ENCODE data around the gene WDR20.

DNA sequence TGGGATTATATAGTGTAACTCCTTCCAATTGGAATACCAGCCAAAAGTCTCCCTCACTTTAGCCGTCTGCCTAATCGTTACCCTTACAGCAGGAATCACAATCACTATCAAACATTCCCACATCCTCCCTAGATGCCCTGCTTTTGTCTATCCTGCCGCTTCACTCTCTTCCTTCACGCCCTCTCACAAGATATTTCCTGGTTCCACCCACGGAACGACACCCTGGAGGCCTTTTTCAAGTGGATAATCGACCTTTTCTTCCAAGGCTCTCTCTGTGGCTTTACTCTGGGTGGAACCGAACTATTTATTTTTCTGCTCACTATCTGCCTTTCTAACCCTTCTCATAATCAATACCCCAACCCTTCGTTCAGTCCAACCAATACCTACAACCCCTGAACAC is 106.4 kb downstream of the WDR20 start:
- TF ChIP-seq, protein P1, sequence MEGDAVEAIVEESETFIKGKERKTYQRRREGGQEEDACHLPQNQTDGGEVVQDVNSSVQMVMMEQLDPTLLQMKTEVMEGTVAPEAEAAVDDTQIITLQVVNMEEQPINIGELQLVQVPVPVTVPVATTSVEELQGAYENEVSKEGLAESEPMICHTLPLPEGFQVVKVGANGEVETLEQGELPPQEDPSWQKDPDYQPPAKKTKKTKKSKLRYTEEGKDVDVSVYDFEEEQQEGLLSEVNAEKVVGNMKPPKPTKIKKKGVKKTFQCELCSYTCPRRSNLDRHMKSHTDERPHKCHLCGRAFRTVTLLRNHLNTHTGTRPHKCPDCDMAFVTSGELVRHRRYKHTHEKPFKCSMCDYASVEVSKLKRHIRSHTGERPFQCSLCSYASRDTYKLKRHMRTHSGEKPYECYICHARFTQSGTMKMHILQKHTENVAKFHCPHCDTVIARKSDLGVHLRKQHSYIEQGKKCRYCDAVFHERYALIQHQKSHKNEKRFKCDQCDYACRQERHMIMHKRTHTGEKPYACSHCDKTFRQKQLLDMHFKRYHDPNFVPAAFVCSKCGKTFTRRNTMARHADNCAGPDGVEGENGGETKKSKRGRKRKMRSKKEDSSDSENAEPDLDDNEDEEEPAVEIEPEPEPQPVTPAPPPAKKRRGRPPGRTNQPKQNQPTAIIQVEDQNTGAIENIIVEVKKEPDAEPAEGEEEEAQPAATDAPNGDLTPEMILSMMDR (IDR thresholded peaks at IDR 0.05; ENCODE audit: extremely low read depth in 1 of 2, insufficient read depth in 1 of 2, low read depth in 1 of 2, low read length in 2 of 2): no peak
- TF ChIP-seq POLR2AphosphoS5 (IDR thresholded peaks at IDR 0.05; ENCODE audit: insufficient read depth, low read depth, low read length) (no peak), GATA2 (IDR thresholded peaks at IDR 0.05; ENCODE audit: insufficient read depth, insufficient read length, low read depth, low read length) (no peak)
- TF ChIP-seq, protein P2, sequence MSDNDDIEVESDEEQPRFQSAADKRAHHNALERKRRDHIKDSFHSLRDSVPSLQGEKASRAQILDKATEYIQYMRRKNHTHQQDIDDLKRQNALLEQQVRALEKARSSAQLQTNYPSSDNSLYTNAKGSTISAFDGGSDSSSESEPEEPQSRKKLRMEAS (IDR thresholded peaks at IDR 0.05; ENCODE audit: insufficient read depth, insufficient read length): no peak
